ENCODE measurements around the gene MCM3.

Gene MCM3

DNA sequence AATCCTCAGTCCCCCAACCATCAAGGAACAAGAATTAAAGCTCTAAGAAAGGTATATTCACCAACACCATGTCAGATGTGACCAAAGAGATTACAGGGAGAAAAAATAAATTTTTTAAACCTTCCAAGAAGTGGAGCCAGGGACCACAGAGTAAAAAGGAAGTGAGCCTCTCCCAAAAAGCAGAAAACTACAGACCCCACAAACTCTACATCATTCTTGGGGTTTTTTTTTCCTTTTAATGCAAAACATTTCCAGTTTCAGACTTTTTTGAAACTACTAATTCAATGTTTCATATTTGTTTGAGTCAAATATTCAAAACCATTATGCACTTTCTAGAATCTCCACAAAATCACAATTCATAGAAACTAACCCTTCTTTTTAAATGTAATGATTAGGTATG, 33.4 kb downstream of the MCM3 start:
- no peak for DNase-seq (ENCODE audit: low read depth)

DNA sequence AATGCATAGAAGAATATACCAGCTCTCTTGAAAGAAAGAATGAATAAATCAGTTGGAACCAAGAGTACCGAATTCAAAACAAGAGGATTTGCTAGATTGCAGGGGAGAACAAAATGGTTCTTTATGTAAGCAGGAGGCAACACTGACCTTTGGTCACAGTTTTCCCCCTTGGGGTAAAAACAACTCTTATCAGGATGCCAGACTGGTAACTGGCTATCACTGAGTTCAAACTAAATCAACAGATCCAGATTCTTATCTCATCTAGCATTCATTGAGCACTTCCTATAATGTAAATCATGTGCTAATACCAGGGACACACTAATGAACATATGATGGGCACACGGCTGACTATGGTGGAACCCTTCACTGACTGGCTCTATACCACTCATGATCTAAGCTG, 35.5 kb downstream of the MCM3 start:
- DNase-seq (ENCODE audit: low read depth): no peak

GRCh38 chr6:52245425-52245824, 39.1 kb downstream of the MCM3 start:
- DNase-seq (ENCODE audit: low read depth): no peak

GRCh38 chr6:52244400-52244799, 40.1 kb downstream of the MCM3 start, which contains the start of gene IL17F:
Gene IL17F (minus strand): TSS chr6:52244500. CDS start chr6:52244429, 71 bp downstream.
- DNase-seq (ENCODE audit: low read depth): no peak

GRCh38 chr6:52243282-52243893, 41.2 kb downstream of the MCM3 start:
- DNase-seq (ENCODE audit: low read depth): no peak

GRCh38 chr6:52241819-52242218, 42.7 kb downstream of the MCM3 start:
- DNase-seq (ENCODE audit: low read depth): no peak

DNA sequence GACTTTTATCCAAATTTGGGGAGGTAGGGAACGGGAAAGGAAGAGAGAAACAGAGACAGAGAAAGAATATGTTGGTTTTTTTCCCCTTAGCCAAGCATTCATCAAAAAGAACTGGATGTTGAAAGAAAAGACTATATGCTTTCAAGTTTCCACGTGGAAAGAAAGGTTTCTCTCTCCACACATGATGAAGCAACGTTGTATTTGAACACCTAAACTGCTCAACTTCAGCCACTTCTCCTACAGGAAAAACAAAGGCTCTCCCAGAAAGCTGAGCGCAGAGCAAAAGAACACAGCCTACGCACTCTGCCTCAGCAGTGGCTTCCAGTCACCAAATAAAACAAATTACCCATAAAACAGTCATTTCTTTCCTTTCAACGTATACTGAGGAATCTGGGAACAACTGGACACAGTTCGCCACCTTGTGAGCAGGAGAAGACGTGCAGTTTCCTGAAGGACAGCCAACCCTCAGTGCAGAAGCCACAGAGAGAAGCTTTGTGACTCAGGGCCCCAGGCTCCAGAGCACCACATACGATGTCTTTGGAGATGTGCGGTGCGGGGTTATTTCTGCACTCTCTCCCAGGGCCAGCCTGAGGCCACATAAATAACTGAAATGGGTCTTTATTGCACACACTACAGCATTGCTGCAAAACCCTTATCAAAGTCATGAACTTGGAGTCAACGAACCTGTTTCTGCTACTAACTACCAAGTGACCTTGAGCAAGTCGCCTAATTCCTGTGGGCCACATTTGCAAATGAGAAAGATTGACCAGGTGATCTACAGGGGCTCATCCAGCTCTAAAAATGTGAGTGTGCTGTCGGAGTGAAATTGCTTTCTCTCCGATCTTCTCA, 50.3 kb downstream of the MCM3 start:
- no peak for DNase-seq (ENCODE audit: low read depth)

- no peak for DNase-seq (ENCODE audit: low read depth)
Observed at GRCh38 chr6:52233005-52233404, 51.5 kb downstream of the MCM3 start.

GRCh38 chr6:52231406-52232127, 53.0 kb downstream of the MCM3 start:
- DNase-seq (ENCODE audit: low read depth): no peak

DNA sequence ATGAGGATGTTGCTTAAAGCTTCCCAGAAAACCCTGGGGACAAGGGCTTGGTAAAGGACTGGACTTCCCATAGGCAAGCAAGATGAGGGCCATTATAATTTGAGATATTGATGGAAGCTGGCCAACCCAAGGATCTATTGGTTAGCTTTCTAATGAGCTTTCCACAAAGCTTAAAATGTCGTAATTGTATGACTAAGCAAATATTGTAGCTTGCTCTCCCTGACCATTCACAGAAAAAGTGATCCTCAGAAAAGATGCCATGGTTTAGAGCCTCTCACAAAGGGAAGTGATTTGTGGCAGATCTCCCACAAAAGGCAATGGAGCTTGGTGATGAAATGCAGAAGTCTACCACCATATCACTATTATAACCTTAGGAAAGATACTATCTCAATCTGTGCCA, 53.9 kb downstream of the MCM3 start:
- DNase-seq (ENCODE audit: low read depth): no peak

DNA sequence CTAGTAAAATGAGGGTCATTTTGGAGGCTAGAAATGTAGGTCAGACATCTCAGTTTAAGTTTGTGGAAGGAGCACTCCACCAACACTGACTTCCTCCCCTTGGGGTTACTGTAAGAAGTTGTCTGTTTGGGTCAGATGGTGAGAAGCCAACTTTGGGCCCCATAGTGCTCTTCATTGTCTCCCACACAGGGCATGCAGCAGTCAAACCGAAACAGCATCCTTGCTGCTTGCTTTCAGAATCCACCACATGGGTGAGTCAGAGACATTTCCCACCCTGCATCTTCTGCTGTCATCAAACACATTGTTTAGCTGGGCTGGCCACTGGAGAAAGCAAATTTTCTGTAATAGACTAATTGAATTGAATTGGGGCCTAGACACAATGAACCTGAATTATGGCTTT, 57.0 kb downstream of the MCM3 start:
- DNase-seq (ENCODE audit: low read depth): no peak

GRCh38 chr6:52221302-52221701, 63.2 kb downstream of the MCM3 start:
- no peak for DNase-seq (ENCODE audit: low read depth)

GRCh38 chr6:52217761-52218160, 66.8 kb downstream of the MCM3 start:
- no peak for DNase-seq (ENCODE audit: low read depth)

DNA sequence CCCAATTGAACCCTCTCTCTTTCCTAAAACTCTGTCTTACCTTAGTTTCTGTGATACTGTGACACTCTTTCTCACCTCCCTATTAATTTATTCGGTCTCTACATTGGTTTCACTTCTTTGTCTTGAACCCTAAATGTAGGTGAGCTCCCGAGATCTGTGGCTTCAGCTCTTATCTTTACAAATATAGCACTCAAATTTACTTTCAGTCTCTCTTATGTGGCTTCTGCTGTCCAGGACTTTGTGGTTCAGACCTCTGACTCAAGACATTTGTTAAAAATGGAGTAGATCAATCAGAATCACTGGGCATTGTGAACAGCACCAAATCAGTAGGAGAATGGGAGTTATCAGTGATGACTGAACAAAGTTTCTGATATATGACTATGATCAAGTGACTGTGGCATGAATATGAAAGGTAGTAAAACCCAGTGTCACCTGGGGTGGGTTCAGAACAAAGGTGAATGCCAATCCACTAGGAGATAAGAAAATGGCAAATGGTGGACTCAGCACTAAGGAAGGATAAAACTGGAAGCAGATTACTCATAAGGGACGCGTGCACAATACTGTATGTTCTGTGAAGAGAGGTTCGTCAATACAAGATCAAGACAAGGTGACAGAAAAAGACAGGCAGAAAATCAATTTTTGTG, 67.5 kb downstream of the MCM3 start:
- DNase-seq (ENCODE audit: low read depth): no peak

- DNase-seq (ENCODE audit: low read depth): no peak
Observed at GRCh38 chr6:52215787-52216186, 68.8 kb downstream of the MCM3 start.
